Activated CD4-positive, alpha-beta memory T cell treated with anti-CD3 and anti-CD28 coated beads, Interleukin-2, amount 10 ng/mL, durations not matched to agents 7 days and 5 days (primary cell): ENCODE results near the gene CRIP3. TPM values are rescaled to one million over a fixed set of nuclear protein-coding genes. Genes with fewer than 3 reads are reported as not detected.
"Not testable (repeated sequence)": the region's sequence is repeated elsewhere in the genome, so short reads cannot be mapped to it uniquely, and the experiment has no call there.

Experiments used
- CTCF ChIA-PET: fragments of 350-600 bp; sonication (Branson Sonifier 250); formaldehyde crosslinking; loops from one replicate; lab custom pipeline; 2021; ENCODE audit warnings: antibody characterized with exemption, inconsistent platforms; lab: Charles Lee
- POLR2A ChIA-PET: fragments of 350-600 bp; sonication (Branson Sonifier 250); formaldehyde crosslinking; loops from one replicate; lab custom pipeline; 2021; ENCODE audit warnings: antibody characterized with exemption; lab: Charles Lee
- DNase-seq: peaks from one replicate; pipeline ENCODE4 v3.0.0-alpha.2; 2020
- H3K27ac Mint-ChIP-seq: one replicate; pipeline ENCODE4 v1.8.0; 2021; ENCODE audit warnings: mild to moderate bottlenecking, mixed read lengths
- H3K27me3 Mint-ChIP-seq: one replicate; pipeline ENCODE4 v1.8.0; 2021; ENCODE audit warnings: mixed read lengths
- H3K36me3 Mint-ChIP-seq: one replicate; pipeline ENCODE4 v1.8.0; 2021; ENCODE audit warnings: low read depth, mixed read lengths
- H3K4me1 Mint-ChIP-seq: one replicate; pipeline ENCODE4 v1.8.0; 2021; ENCODE audit warnings: mixed read lengths
- H3K4me3 Mint-ChIP-seq: one replicate; pipeline ENCODE4 v1.8.0; 2021; ENCODE audit warnings: mild to moderate bottlenecking, mixed read lengths
- H3K9me3 Mint-ChIP-seq: one replicate; pipeline ENCODE4 v1.8.0; 2021; ENCODE audit warnings: mixed read lengths
- total RNA-seq, 2 experiments: library from RNA; stranded (reverse); gene quantifications; one replicate each; pipeline ENCODE4 v1.2.3, GENCODE V29; 2021

Gene CRIP3
- total RNA-seq, 2 experiments from 2014 or later: 0.88 TPM; not detected in 1

DNA sequence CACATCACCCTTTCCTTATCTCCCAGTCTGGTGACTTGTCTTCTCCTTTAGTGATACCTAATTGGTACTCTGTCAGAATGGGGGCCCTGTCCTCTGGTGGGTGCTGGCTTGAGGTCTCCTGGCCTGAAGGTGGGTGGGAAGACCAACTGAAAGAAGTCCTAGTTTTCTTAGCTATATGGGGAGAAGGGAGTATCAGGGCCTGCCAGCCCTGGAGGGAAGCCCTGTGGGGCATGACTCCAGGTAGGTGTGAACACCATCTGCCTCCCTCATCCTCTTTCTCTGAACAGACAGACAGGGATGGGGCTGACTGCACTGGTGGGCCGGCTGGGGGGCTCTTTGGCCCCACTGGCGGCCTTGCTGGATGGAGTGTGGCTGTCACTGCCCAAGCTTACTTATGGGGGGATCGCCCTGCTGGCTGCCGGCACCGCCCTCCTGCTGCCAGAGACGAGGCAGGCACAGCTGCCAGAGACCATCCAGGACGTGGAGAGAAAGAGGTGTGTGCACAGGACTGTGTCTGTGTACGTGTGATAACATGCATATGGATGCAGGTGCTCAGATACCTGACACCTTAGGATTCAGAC, 4.8 kb downstream of the CRIP3 start:
- ChIA-PET CTCF (interaction anchor here (0.6 to 0.9 kb wide), 2 partner anchors 19 to 192 kb away, joined by 3 read pairs; no protein-coding TSS in a partner anchor), POLR2A (no interaction called here)
- H3K4me3 Mint-ChIP-seq: no peak overlapping the region
- H3K9me3 Mint-ChIP-seq: no peaks in the 10 kb centered on the region
- H3K4me1 Mint-ChIP-seq: peaks cover 8% of the 10 kb centered on the region
- no peak overlapping the region for H3K27ac Mint-ChIP-seq
- peaks cover 15% of the 10 kb centered on the region for H3K27me3 Mint-ChIP-seq
- DNase-seq: no peak
- no peaks in the 10 kb centered on the region for H3K36me3 Mint-ChIP-seq

DNA sequence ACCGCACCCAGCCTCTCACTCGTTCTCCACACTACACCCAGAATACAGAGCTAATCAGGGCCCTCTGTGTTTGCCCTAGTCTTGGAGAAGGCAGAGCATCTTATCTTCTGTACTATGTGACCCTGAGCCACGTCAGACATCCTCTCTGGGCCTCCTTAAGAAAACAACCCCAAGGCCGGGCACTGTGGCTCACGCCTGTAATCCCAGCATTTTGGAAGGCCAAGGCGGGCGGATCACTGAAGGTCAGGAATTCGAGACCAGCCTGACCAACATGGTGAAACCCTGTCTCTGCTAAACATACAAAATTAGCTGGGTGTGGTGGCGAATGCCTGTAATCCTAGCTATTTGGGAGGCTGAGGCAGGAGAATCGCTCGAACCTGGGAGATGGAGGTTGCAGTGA, 5.6 kb downstream of the CRIP3 start:
- H3K27ac Mint-ChIP-seq, H3K9me3 Mint-ChIP-seq, H3K4me3 Mint-ChIP-seq, H3K36me3 Mint-ChIP-seq, H3K4me1 Mint-ChIP-seq, POLR2A ChIA-PET, DNase-seq: not testable (repeated sequence)
- CTCF ChIA-PET: interaction anchor here (0.9 kb wide), 1 partner anchor 193 kb away, joined by 3 read pairs; no protein-coding TSS in a partner anchor
- peaks cover 17% of the 10 kb centered on the region for H3K27me3 Mint-ChIP-seq

DNA sequence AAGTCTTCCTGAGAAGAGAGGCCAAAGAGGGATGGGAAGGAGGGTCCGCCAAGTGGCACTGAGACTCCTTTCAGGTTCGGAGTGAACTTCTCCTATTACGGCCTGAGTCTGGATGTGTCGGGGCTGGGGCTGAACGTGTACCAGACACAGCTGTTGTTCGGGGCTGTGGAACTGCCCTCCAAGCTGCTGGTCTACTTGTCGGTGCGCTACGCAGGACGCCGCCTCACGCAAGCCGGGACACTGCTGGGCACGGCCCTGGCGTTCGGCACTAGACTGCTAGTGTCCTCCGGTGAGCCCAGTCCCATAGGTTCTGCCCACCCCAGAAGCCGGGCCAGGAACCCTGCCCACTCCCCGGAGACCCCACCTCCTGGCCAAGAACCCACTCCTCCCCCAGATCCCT, 6.5 kb downstream of the CRIP3 start:
- Mint-ChIP-seq H3K36me3 (no peaks in the 10 kb centered on the region), H3K27ac (no peak overlapping the region), H3K27me3 (peaks cover 17% of the 10 kb centered on the region), H3K4me1 (peaks cover 3% of the 10 kb centered on the region), H3K9me3 (no peaks in the 10 kb centered on the region), H3K4me3 (no peak overlapping the region)
- POLR2A ChIA-PET: no interaction called here
- CTCF ChIA-PET: no interaction called here
- no peak for DNase-seq

DNA sequence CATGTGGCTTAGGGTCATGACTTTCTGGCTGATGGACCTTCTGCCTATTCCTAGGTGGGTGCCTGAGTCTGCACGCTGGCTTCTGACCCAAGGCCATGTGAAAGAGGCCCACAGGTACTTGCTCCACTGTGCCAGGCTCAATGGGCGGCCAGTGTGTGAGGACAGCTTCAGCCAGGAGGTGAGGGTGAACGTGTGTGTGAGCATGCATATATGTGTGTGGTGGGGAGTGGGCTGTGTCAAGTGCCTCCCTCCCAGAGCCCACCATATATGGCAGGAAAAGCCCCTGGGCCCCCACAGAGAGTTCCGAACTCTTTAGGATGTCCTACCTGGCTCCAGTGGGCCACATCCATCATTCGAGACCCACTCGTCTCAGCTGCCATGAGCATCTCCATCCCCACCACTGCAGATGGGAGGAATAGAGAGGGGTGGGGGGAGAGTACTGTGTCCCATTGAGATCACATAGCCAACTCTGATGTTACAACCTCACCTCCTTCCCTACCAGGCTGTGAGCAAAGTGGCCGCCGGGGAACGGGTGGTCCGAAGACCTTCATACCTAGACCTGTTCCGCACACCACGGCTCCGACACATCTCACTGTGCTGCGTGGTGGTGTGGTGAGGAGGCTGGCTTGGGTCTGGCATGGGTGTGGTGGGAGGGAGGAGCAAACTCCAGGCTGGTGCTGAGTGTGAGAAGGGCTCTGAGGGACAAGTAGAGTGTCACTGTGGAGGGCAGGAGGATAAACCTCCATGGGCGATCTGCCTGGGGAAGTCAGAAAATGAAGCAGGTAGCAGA, 7.3 kb downstream of the CRIP3 start:
- CTCF ChIA-PET: no interaction called here
- H3K4me1 Mint-ChIP-seq: peaks cover 3% of the 10 kb centered on the region

DNA sequence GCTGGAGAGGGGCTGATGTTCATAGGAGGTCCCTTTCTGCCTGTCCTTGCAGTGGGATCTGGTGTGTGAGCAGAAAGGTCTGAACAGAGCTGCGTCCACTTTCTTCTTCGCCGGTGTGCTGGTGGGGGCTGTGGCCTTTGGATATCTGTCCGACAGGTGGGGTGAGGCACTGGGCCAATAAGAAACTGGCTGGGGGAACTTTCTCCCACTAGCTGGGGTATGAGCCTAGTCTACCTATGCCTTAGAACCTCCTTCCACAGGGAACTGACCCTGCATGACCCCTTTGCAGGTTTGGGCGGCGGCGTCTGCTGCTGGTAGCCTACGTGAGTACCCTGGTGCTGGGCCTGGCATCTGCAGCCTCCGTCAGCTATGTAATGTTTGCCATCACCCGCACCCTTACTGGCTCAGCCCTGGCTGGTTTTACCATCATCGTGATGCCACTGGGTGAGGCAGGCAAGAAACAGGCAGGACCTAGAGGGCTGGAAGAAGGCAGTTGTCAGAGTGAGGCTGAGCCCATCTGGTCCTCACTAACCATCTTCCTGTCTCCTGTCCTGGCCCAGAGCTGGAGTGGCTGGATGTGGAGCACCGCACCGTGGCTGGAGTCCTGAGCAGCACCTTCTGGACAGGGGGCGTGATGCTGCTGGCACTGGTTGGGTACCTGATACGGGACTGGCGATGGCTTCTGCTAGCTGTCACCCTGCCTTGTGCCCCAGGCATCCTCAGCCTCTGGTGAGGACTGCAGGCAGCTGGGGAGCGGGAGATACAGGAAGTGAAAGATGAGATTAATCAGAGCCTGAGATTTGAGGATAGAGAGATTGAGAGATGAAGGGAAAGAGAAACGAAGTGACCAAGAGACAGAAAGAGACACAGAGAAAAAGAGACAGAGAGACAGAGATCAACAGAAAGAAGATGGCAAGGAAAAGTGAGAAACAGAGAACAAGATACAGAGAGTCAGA, 9.0 kb downstream of the CRIP3 start:
- no peak overlapping the region for H3K27ac Mint-ChIP-seq
- CTCF ChIA-PET: no interaction called here
- peaks cover 24% of the 10 kb centered on the region for H3K27me3 Mint-ChIP-seq
- no peak for DNase-seq
- no peaks in the 10 kb centered on the region for H3K9me3 Mint-ChIP-seq
- H3K4me3 Mint-ChIP-seq: no peak overlapping the region
- POLR2A ChIA-PET: no interaction called here
- no peaks in the 10 kb centered on the region for H3K36me3 Mint-ChIP-seq
- peaks cover 3% of the 10 kb centered on the region for H3K4me1 Mint-ChIP-seq

More for the DNA sequence above, 7.3 kb downstream of the CRIP3 start:
- H3K36me3 Mint-ChIP-seq: no peaks in the 10 kb centered on the region
- H3K9me3 Mint-ChIP-seq: no peaks in the 10 kb centered on the region
- no peak overlapping the region for H3K27ac Mint-ChIP-seq
- no peak for DNase-seq
- H3K27me3 Mint-ChIP-seq: peaks cover 24% of the 10 kb centered on the region
- POLR2A ChIA-PET: no interaction called here
- H3K4me3 Mint-ChIP-seq: no peak overlapping the region

DNA sequence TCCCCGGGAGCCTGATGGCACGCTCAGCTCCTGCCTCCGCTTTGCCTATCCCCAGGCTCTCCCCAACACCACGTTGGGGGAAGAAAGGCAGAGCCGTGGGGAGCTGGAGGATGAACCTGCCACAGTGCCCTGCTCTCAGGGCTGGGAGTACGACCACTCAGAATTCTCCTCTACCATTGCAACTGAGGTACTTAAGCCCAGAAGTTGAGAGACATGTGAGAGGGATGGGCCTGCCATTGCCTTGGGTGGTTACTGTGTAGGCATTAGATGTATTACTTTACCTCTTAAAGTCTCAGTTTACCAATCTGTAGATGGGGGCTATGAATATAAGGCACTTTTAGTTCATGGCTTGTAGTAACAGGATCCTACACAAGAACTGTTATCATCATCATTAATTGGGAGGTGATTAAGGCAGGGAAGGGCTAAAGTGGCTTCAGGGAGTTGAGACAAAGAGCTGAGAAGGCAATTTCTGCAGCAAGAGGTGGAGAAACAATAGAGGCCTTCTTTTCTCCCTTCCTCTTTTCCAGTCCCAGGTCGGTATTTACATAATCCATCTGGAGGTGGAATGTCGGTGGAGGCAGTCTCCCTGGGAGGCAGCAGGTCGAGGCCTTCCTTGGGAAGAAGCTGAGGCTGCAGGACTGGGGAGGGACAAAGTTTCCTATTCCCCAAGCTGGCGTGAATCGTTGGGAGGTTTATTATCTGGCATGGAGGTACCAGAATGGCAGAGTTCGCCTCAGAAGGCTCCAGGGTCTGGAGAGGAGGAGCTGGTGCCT, 9.9 kb downstream of the CRIP3 start:
- H3K4me1 Mint-ChIP-seq: peaks cover 3% of the 10 kb centered on the region
- no peak overlapping the region for H3K27ac Mint-ChIP-seq
- ChIA-PET CTCF (no interaction called here), POLR2A (no interaction called here)
- DNase-seq: no peak
- no peaks in the 10 kb centered on the region for H3K36me3 Mint-ChIP-seq
- no peak overlapping the region for H3K4me3 Mint-ChIP-seq
- peaks cover 24% of the 10 kb centered on the region for H3K27me3 Mint-ChIP-seq
- no peaks in the 10 kb centered on the region for H3K9me3 Mint-ChIP-seq

DNA sequence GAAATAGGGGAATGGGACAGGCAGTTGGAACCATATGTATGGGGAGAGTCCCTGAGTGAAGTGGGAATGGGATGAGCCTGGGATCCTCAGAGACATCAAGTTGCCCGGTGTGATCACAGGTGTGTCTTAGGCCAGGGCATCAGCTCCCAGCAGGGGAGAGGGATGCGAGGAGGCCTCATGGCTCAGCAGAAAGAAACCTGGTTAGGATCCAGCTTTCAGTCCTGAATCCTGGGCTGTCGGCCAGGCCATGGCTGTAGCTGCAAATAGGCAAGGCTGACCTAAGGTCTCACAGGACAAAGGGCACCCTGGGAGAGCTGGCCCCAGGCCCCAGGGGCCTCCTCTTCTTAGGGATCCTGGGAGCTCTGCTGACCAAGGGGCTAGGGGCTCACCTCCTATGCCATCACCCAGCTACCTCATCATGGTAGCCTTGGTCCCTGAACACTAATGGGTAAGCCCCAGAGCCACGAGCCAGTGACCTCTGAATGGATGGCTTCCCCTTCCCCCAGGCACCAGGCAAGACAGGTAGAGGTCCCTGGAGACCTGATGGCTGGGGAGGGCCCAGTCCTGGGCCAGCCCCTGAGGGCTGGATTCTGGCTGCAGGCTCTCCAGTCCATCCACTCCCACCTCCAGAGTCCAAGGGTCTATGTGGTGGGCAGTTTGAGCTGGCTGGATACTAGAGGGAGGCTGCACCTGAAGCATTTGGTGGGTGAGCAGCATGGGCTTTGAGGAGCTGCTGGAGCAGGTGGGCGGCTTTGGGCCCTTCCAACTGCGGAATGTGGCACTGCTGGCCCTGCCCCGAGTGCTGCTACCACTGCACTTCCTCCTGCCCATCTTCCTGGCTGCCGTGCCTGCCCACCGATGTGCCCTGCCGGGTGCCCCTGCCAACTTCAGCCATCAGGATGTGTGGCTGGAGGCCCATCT, 10.7 kb downstream of the CRIP3 start, which contains the start of gene SLC22A7:
SLC22A7 (plus strand) TSS at position 617 of the 921 bp plus-strand sequence; CDS start at position 716, 99 bp downstream.
- POLR2A ChIA-PET: interaction anchor here (1.4 kb wide), 1 partner anchor 11 kb away, joined by 4 read pairs; the partner anchor contains the start of gene CRIP3
- Mint-ChIP-seq H3K9me3 (no peaks in the 10 kb centered on the region), H3K4me1 (peaks cover 3% of the 10 kb centered on the region), H3K4me3 (no peak within 1 kb of the TSS), H3K27me3 (peaks cover 24% of the 10 kb centered on the region), H3K27ac (no peak within 1 kb of the TSS), H3K36me3 (no peaks in the 10 kb centered on the region)
- CTCF ChIA-PET: interaction anchor here (1.0 to 2.9 kb wide), 2 partner anchors 10 to 24 kb away, joined by 3 to 13 read pairs; partner anchors contain the start of gene CRIP3
- no peak for DNase-seq

DNA sequence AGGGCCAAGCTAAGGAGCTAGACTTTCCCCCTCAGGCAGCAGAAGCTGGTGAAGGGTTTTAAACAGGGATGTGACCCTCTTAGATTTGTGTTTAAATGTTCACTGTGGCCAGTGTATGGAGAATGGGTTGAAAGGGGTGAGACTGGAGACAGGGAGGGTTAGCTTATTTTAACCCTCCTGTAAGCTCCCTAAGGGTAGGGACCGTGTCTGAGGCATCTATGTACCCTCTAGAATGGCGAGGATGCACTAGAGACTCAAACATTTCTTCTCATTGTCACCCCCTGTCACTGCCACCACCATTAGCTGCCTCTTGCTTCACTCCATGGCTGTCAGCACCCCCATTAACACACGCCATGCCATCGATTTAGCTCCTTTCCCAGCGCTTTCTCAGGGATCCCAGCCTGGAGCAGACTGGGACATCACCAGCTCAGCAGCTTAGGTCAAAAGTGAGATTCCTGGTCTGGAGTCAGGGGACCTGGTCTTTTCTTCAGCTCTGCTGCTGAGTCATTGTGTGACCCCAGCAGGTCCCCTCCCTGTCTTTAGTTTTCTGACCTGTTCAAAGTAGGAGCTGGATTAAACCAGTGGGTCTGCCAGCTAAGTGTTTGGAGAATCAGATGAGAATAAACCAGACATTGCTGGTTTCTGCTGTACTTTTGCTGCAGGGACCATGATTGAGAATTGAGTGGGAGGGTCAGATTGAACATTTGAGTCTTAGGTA, 11.7 kb downstream of the CRIP3 start:
- ChIA-PET POLR2A (interaction anchor here (0.6 to 1.4 kb wide), 3 partner anchors 12 to 40 kb away, joined by 3 to 4 read pairs (median 3); partner anchors contain the start of gene CRIP3), CTCF (interaction anchor here (1.3 to 2.9 kb wide), 2 partner anchors 11 to 97 kb away, joined by 4 to 13 read pairs; partner anchors contain the start of gene CRIP3)
- Mint-ChIP-seq H3K27me3 (peaks cover 24% of the 10 kb centered on the region), H3K4me3 (no peak overlapping the region), H3K36me3 (no peaks in the 10 kb centered on the region), H3K4me1 (peaks cover 3% of the 10 kb centered on the region), H3K9me3 (no peaks in the 10 kb centered on the region), H3K27ac (no peak overlapping the region)
- no peak for DNase-seq

DNA sequence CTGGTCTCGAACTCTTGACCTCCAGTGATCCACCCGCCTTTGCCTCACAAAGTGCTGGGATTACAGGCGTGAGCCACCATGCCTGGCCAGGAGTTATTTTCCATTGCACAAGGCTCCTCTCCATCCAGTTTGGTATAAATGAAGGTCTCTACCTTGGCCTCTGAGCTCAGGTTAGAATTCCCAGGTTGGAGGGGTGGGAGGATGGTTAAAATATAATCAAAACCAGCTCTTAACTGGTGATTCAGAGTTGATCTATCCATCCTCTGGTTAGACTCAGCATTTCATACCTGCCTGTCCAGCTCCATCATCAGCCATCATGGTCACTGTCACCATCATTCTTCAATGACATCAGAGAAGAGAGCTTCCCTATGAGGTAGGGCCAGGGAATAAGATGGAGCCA, 13.2 kb downstream of the CRIP3 start:
- H3K27me3 Mint-ChIP-seq: peaks cover 22% of the 10 kb centered on the region
- CTCF ChIA-PET: interaction anchor here (2.9 kb wide), 1 partner anchor 13 kb away, joined by 13 read pairs; the partner anchor contains the start of gene CRIP3

DNA sequence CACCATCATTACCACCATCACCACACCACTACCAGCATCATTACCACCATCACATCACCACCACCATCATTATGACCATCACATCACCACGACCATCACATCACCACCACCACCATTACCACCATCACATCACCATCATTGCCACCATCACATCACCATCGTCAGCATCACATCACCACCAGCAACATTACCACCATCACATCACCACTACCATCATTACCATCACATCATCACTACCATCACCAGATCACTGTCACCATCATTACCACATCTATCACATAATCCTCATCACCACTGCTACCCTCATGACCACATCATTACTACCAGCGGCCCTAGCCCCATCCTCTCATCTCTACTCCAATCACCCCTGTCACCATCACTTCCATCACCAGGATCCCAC, 14.1 kb downstream of the CRIP3 start:
- H3K9me3 Mint-ChIP-seq: no peaks in the 10 kb centered on the region
- DNase-seq: no peak
- H3K27ac Mint-ChIP-seq: no peak overlapping the region
- H3K4me3 Mint-ChIP-seq: no peak overlapping the region
- no peaks in the 10 kb centered on the region for H3K36me3 Mint-ChIP-seq
- ChIA-PET CTCF (no interaction called here), POLR2A (no interaction called here)
- no peaks in the 10 kb centered on the region for H3K4me1 Mint-ChIP-seq
- H3K27me3 Mint-ChIP-seq: peaks cover 15% of the 10 kb centered on the region

More for the DNA sequence above, 13.2 kb downstream of the CRIP3 start:
- Mint-ChIP-seq H3K4me3 (no peak overlapping the region), H3K4me1 (peaks cover 3% of the 10 kb centered on the region), H3K36me3 (no peaks in the 10 kb centered on the region), H3K27ac (no peak overlapping the region), H3K9me3 (no peaks in the 10 kb centered on the region)
- no peak for DNase-seq
- POLR2A ChIA-PET: no interaction called here

DNA sequence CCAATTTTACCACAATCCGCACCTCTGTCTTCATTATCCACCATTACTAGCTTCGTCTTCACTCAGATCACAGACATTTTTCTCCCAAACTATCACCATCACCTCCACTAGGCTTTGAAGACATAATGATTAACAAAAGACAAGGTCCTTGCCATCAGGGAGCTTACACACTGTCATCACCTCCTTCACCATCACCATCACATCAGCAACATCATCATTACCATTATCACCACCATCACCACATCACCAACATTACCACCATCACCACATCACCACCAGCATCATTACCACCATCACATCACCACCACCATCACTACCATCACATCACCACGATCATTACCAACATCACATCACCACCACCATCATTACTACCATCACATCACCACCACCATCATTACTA, 14.9 kb downstream of the CRIP3 start:
- ChIA-PET POLR2A (no interaction called here), CTCF (interaction anchor here (1.1 kb wide), 1 partner anchor 207 kb away, joined by 4 read pairs; no protein-coding TSS in a partner anchor)
- peaks cover 10% of the 10 kb centered on the region for H3K27me3 Mint-ChIP-seq
- no peak overlapping the region for H3K27ac Mint-ChIP-seq
- no peaks in the 10 kb centered on the region for H3K36me3 Mint-ChIP-seq
- no peaks in the 10 kb centered on the region for H3K4me1 Mint-ChIP-seq
- no peaks in the 10 kb centered on the region for H3K9me3 Mint-ChIP-seq
- no peak overlapping the region for H3K4me3 Mint-ChIP-seq
- no peak for DNase-seq
